Panc1 (cell line): Measurements from ENCODE around the gene TMUB2. TPM values are rescaled to one million over a fixed set of nuclear protein-coding genes. Genes with fewer than 3 reads are reported as not detected.

Experiments used
- ATAC-seq: fragments of 200-7000 bp; cut with Tn5 transposase; 2 replicates; pipeline ENCODE4 v1.9.1; 2020; ENCODE audit warnings: mild to moderate bottlenecking, moderate library complexity
- BruUV-seq: library from RNA; stranded (reverse); fragments of 400-500 nt; replicated peaks from 2 replicates; lab custom pipeline; 2021; lab: Mats Ljungman, UMichigan
- CTCF ChIA-PET: fragments of 300-600 bp; sonication (Branson Sonifier 250); formaldehyde crosslinking; loops from one replicate; lab custom pipeline; 2022; ENCODE audit warnings: antibody characterized with exemption; lab: Charles Lee
- POLR2A ChIA-PET: fragments of 300-600 bp; sonication (Branson Sonifier 250); formaldehyde crosslinking; loops from one replicate; lab custom pipeline; 2022; ENCODE audit warnings: antibody characterized with exemption; lab: Charles Lee
- DNase-seq: peaks from one replicate; pipeline ENCODE4 v3.0.0-alpha.2; 2010; ENCODE audit warnings: low read depth, low spot score
- H3K27ac ChIP-seq: 2 replicates; pipeline ENCODE4 v1.5.1; 2011; ENCODE audit warnings: mild to moderate bottlenecking, low read length, inconsistent platforms
- H3K27me3 ChIP-seq: fragments of 200-500 bp; sonication (Bioruptor generic); 2 replicates; pipeline ENCODE4 v1.6.0; 2014; ENCODE audit warnings: low read length, inconsistent platforms; ENCODE audit not compliant: control insufficient read depth, insufficient read depth
- H3K36me3 ChIP-seq: fragments of 200-500 bp; sonication (Bioruptor generic); 2 replicates; pipeline ENCODE4 v1.5.1; 2014; ENCODE audit warnings: inconsistent platforms, mild to moderate bottlenecking, low read length, moderate library complexity; ENCODE audit not compliant: control insufficient read depth, insufficient read depth
- H3K4me1 ChIP-seq: 2 replicates; pipeline ENCODE4 v1.5.1; 2011; ENCODE audit warnings: inconsistent platforms, mild to moderate bottlenecking, low read length, moderate library complexity; ENCODE audit not compliant: control insufficient read depth, insufficient read depth
- H3K4me3 ChIP-seq, 2 experiments: 2 replicates each; pipeline ENCODE4 v1.5.1; 2011 to 2012; ENCODE audit warnings: low read depth in 2 of 2, low read length in 2 of 2, mild to moderate bottlenecking in 2 of 2, inconsistent platforms in 1 of 2, moderate library complexity in 1 of 2
- H3K9me3 ChIP-seq: fragments of 200-500 bp; sonication (Bioruptor generic); 2 replicates; pipeline ENCODE4 v1.5.1; 2014; ENCODE audit warnings: low read depth, mild to moderate bottlenecking, inconsistent platforms, low read length, moderate library complexity; ENCODE audit not compliant: control insufficient read depth, insufficient read depth
- POLR2AphosphoS5 ChIP-seq: IDR thresholded peaks from 2 replicates; pipeline ENCODE4 v1.6.1; 2012; ENCODE audit warnings: mild to moderate bottlenecking, low read depth, low read length, moderate library complexity
- SIN3A ChIP-seq: IDR thresholded peaks from 2 replicates; pipeline ENCODE4 v1.6.1; 2012; ENCODE audit warnings: low read depth, mild to moderate bottlenecking, low read length, moderate library complexity, borderline replicate concordance; ENCODE audit not compliant: insufficient read depth
- TCF7L2 ChIP-seq: IDR thresholded peaks from 2 replicates; pipeline ENCODE4 v1.6.1; 2011; ENCODE audit warnings: mild to moderate bottlenecking, low read depth, low read length, inconsistent platforms
- in situ Hi-C: cut with HindIII; loops from 2 replicates; pipeline ENCODE4 v1.10.0; 2016; ENCODE audit warnings: low sequenced_read_pairs, low pct_unique_long_range_greater_than_20kb
- intact Hi-C: fragments of 100-400 bp; cut with micrococcal nuclease; formaldehyde crosslinking; loops from one replicate; pipeline ENCODE4 v1.10.0; 2022; ENCODE audit not compliant: unreplicated experiment
- total RNA-seq: library from RNA; stranded (reverse); gene quantifications from one replicate; pipeline ENCODE4 v1.2.1, GENCODE V29; 2021; ENCODE audit not compliant: unreplicated experiment
- TF ChIP-seq, protein P1 (sequence below), 2 experiments: IDR thresholded peaks; 2 replicates each; pipeline ENCODE4 v1.6.1; 2011 to 2012; ENCODE audit warnings: low read depth in 2 of 2, control low read depth in 1 of 2, low read length in 1 of 2, mild to moderate bottlenecking in 1 of 2, moderate library complexity in 1 of 2; ENCODE audit not compliant: insufficient read depth in 1 of 2
- TF ChIP-seq, protein P2 (sequence below): fragments of 450-650 bp; IDR thresholded peaks from 2 replicates; pipeline ENCODE4 v1.5.1; 2017; ENCODE audit warnings: mild to moderate bottlenecking

Gene TMUB2
- total RNA-seq, 1 experiment from 2014 or later, result 30.7 TPM

DNA sequence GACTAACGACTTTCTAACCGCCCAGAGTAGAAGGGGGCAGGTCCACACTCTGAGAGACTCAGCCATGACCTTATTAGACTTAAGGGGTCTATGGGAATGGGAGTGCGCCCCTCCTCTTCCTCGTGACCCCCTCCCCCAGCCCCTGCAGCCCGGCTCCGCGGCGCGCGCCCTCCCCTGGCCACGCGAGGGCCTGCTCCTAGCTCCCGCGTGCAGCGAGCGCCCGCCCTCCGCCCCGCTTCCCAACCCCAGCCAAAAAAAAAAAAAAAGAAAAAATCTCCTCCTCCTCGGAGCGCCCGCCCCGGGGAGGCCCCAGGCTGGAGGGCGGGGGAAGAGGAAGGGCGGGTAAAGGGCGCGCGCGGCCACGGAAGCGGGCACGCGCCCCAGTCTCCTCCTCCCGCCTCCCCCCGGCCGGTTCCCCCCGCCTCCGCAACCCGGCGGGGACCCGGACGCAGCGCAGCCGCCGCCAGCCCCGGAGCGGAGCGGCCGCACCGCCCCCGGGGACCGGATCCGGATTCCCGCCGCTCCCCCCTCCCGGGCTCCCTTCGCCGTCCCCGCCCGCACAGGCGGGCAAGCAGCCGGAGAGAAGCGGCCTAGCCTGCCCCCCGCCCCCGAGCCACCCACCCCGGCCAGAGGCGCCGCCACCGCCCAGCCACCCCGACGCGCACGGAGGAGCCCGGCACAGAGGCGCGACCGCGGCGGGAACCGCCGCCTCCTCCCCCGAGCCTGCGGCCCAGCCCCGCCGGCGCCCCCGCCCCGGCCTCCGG, 31.8 kb downstream of the TMUB2 start:
- ATAC-seq, result peak; percentile 29

DNA sequence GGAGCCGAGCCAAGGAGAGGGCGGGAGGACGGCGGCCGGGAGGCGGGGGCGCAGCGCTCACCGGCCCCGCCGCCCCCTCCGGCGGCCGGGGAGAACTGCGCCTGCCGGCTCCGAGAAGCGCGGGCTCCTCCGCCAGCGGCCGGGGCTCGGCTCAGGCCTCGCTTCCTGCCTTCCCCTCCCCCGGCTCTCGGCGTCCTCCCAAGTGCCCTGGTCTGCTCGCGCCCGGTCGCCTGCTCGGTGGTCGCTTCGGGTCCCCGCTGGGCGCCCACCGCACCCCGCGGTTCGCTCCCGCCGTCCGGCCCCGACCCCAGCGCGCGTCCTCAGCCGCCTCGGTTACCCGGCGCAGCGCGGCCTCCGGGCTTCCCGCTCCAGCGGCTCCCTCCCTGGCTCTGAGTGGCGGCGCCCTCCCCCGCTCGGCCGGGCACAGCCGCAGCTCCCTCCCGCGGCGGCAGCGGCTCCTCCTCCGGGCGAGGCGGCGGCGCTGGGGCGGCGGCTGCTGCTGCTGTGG, 32.4 kb downstream of the TMUB2 start:
- H3K36me3 ChIP-seq, result peaks cover 8% of the 10 kb centered on the region
- no TSS peak for BruUV-seq
- no peaks in the 10 kb centered on the region for H3K9me3 ChIP-seq
- peak; percentile 53 for ATAC-seq
- in situ Hi-C loops, result no loop called here
- peak overlapping the region; percentile 30 to 69 for H3K4me3 ChIP-seq
- H3K27ac ChIP-seq, result no peak overlapping the region
- DNase-seq, result no peak
- CTCF ChIA-PET, result no interaction called here
- TF ChIP-seq, protein P1, sequence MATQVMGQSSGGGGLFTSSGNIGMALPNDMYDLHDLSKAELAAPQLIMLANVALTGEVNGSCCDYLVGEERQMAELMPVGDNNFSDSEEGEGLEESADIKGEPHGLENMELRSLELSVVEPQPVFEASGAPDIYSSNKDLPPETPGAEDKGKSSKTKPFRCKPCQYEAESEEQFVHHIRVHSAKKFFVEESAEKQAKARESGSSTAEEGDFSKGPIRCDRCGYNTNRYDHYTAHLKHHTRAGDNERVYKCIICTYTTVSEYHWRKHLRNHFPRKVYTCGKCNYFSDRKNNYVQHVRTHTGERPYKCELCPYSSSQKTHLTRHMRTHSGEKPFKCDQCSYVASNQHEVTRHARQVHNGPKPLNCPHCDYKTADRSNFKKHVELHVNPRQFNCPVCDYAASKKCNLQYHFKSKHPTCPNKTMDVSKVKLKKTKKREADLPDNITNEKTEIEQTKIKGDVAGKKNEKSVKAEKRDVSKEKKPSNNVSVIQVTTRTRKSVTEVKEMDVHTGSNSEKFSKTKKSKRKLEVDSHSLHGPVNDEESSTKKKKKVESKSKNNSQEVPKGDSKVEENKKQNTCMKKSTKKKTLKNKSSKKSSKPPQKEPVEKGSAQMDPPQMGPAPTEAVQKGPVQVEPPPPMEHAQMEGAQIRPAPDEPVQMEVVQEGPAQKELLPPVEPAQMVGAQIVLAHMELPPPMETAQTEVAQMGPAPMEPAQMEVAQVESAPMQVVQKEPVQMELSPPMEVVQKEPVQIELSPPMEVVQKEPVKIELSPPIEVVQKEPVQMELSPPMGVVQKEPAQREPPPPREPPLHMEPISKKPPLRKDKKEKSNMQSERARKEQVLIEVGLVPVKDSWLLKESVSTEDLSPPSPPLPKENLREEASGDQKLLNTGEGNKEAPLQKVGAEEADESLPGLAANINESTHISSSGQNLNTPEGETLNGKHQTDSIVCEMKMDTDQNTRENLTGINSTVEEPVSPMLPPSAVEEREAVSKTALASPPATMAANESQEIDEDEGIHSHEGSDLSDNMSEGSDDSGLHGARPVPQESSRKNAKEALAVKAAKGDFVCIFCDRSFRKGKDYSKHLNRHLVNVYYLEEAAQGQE (IDR thresholded peaks at IDR 0.05; ENCODE audit: insufficient read depth in 1 of 2, low read depth in 2 of 2, low read length in 1 of 2), result no peak
- TF ChIP-seq SIN3A (no peak; the same call in 1 of the 2 replicates), TCF7L2 (no peak), POLR2AphosphoS5 (peak; percentile 23; the same call in 1 of the 2 replicates)
- TF ChIP-seq, protein P2, sequence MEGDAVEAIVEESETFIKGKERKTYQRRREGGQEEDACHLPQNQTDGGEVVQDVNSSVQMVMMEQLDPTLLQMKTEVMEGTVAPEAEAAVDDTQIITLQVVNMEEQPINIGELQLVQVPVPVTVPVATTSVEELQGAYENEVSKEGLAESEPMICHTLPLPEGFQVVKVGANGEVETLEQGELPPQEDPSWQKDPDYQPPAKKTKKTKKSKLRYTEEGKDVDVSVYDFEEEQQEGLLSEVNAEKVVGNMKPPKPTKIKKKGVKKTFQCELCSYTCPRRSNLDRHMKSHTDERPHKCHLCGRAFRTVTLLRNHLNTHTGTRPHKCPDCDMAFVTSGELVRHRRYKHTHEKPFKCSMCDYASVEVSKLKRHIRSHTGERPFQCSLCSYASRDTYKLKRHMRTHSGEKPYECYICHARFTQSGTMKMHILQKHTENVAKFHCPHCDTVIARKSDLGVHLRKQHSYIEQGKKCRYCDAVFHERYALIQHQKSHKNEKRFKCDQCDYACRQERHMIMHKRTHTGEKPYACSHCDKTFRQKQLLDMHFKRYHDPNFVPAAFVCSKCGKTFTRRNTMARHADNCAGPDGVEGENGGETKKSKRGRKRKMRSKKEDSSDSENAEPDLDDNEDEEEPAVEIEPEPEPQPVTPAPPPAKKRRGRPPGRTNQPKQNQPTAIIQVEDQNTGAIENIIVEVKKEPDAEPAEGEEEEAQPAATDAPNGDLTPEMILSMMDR, result peak; percentile 50
- POLR2A ChIA-PET, result interaction anchor here (0.6 kb wide), 1 partner anchor 115 kb away, joined by 6 read pairs; no protein-coding TSS in a partner anchor
- H3K27me3 ChIP-seq, result no peaks in the 10 kb centered on the region
- intact Hi-C loops, result no loop called here
- peaks cover 26% of the 10 kb centered on the region for H3K4me1 ChIP-seq

More for the DNA sequence above, 31.8 kb downstream of the TMUB2 start:
- no peak for DNase-seq
- Histone ChIP-seq H3K4me1 (peaks cover 22% of the 10 kb centered on the region), H3K27me3 (no peaks in the 10 kb centered on the region), H3K9me3 (no peaks in the 10 kb centered on the region), H3K4me3 (peak overlapping the region; percentile 58 to 69), H3K27ac (peak overlapping the region; percentile 76), H3K36me3 (peaks cover 8% of the 10 kb centered on the region)
- intact Hi-C loops, result no loop called here
- no TSS peak for BruUV-seq
- POLR2A ChIA-PET, result interaction anchor here (0.6 kb wide), 1 partner anchor 108 kb away, joined by 6 read pairs; no protein-coding TSS in a partner anchor
- CTCF ChIA-PET, result interaction anchor here (0.6 to 0.9 kb wide), 2 partner anchors 20 to 91 kb away, joined by 5 read pairs; no protein-coding TSS in a partner anchor
- in situ Hi-C loops, result no loop called here
- TF ChIP-seq SIN3A, result no peak; the same call in 1 of the 2 replicates
- TF ChIP-seq TCF7L2, result no peak
- TF ChIP-seq, protein P2, result no peak; the same call in none of the 2 replicates
- TF ChIP-seq, protein P1 (IDR thresholded peaks at IDR 0.05; ENCODE audit: insufficient read depth in 1 of 2, low read depth in 2 of 2, low read length in 1 of 2), result no peak
- TF ChIP-seq POLR2AphosphoS5, result no peak
